ENCODE results near the gene ROBO1.

GRCh38 chr3:78601249-78601648 is 1166.5 kb downstream of the ROBO1 start:
- TF ChIP-seq POLR2A (IDR thresholded peaks at IDR 0.05): no peak
- no peak for TF ChIP-seq CTCF (IDR thresholded peaks at IDR 0.05)
